Mesothelial cell of epicardium (in vitro differentiated cells): ENCODE measurements around the gene ANKRD11. TPM values are rescaled to one million over a fixed set of nuclear protein-coding genes. Genes with fewer than 3 reads are reported as not detected.
"Not testable (repeated sequence)": the region's sequence is repeated elsewhere in the genome, so short reads cannot be mapped to it uniquely, and the experiment has no call there.

Experiments
- DNase-seq, 2 experiments: peaks; one replicate each; pipeline ENCODE4 v3.0.0; 2021; ENCODE audit warnings: low spot score in 2 of 2; ENCODE audit not compliant: unreplicated experiment in 2 of 2
- H3K27ac Mint-ChIP-seq: 2 replicates; pipeline ENCODE4 v1.8.0; 2021; ENCODE audit warnings: mixed read lengths
- H3K27me3 Mint-ChIP-seq: 2 replicates; pipeline ENCODE4 v1.8.0; 2021; ENCODE audit warnings: low read depth, mixed read lengths
- H3K36me3 Mint-ChIP-seq: 2 replicates; pipeline ENCODE4 v1.8.0; 2021; ENCODE audit warnings: mixed read lengths
- H3K4me1 Mint-ChIP-seq: 2 replicates; pipeline ENCODE4 v1.8.0; 2021; ENCODE audit warnings: mixed read lengths
- H3K4me3 Mint-ChIP-seq: 2 replicates; pipeline ENCODE4 v1.8.0; 2021; ENCODE audit warnings: mild to moderate bottlenecking, moderate library complexity, mixed read lengths
- H3K9me3 Mint-ChIP-seq: 2 replicates; pipeline ENCODE4 v1.8.0; 2021; ENCODE audit warnings: mixed read lengths
- CTCF ChIP-seq: fragments of 200-600 bp; sonication (generic); IDR thresholded peaks from one replicate; pipeline ENCODE4 v1.5.0; 2021; ENCODE audit warnings: antibody characterized with exemption; ENCODE audit not compliant: unreplicated experiment
- total RNA-seq: library from RNA; stranded (reverse); gene quantifications from 3 replicates; pipeline ENCODE4 v1.2.1, GENCODE V29; 2021

Gene ANKRD11
- total RNA-seq, 1 donor from 2014 or later, result 247 TPM

DNA sequence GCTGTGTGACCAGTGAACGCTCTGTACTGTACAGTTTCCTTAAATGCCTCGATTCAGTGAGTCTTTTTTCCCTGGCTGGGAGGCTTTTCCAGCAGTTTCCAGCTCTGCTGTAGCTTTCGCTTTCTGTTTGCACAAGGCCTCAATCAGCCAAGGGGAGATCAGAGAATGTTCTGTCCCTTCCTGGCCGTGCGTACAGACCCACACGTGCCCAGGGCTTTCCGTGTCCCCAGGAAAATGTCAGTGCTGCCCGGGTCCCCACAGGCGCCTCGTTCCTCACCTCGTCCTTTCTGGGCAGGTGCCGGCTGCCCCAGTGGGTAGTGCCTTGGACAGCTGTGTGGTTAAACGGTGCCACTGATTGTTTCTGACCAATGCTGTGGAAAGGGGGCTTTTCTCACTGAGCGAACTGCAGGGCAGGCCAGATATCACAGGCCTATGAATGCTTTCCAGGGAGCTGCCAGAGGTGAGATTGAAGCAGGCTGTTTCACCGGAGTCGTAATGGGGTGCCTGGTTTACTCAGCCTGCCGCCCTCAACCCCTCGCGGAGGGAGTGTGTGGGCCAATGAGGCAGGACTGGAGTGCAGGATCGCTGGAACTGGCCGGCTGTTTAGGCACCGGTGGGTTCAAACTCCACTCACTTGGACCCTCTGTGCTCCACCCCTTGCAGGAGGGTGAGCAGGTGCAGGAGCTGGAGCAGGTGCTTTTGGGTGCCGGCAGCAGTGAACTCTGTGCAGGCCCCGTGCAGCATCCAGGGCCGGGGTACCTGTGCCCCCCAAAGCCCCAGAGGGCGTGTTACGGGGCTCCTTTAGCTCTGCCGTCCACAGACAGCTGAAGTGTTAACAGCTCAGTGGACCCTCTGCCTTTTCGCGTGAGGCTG, 228.4 kb downstream of the ANKRD11 start:
- Mint-ChIP-seq H3K4me1 (no peaks in the 10 kb centered on the region), H3K9me3 (peaks cover 10% of the 10 kb centered on the region), H3K27ac (no peak overlapping the region), H3K27me3 (peaks cover 11% of the 10 kb centered on the region), H3K4me3 (no peak overlapping the region), H3K36me3 (peaks cover 22% of the 10 kb centered on the region)
- TF ChIP-seq CTCF, result no peak
- no peak for DNase-seq

DNA sequence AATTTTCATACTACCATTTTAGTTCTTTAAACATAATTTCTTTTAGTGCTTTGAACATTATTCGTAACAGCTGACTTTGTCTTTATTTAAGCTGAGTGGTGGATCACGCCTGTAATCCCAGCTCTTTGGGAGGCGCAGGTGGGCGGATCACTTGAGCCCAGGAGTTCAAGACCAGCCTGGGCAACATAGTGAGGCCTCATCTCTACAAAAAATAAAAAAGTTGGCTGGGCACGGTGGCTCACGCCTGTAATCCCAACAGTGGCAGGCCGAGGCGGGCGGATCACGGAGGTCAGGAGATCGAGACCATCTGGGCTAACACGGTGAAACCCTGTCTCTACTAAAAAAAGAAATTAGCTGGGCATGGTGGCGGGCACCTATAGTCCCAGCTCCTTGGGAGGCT, 230.5 kb downstream of the ANKRD11 start:
- not testable (repeated sequence) for H3K9me3 Mint-ChIP-seq, H3K27ac Mint-ChIP-seq, H3K4me1 Mint-ChIP-seq, DNase-seq, H3K4me3 Mint-ChIP-seq
- Mint-ChIP-seq H3K36me3 (peaks cover 15% of the 10 kb centered on the region), H3K27me3 (peaks cover 18% of the 10 kb centered on the region)

GRCh38 chr16:89257757-89258465, 232.4 kb downstream of the ANKRD11 start:
- Mint-ChIP-seq H3K36me3 (peaks cover 9% of the 10 kb centered on the region), H3K27me3 (peaks cover 18% of the 10 kb centered on the region), H3K9me3 (peaks cover 10% of the 10 kb centered on the region), H3K4me3 (peak overlapping the region; percentile 9), H3K4me1 (peaks cover 7% of the 10 kb centered on the region), H3K27ac (no peak overlapping the region)
- TF ChIP-seq CTCF, result no peak
- DNase-seq, result no peak

DNA sequence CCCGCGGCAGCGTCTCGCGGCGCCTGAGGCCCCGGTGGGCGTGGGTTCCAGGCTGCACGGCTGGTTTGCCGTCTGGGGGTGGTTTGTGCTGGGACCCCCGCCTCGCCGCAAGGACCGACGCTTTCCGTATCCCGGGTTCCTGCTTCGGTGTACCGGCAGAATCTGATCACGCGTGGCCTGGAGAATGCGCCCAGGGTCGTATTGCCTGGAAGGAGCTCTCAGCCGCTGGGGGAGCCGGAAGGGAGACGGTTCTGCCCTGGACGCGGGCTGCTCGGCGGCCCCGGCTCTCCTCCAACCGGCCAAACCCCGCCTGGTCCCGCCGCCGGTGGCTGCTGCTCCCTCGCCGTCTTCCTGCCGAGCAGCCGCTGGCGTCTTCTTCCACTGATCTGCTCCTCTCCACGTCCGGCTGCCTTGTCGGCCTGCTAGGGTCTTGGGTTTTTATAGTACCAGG, 233.1 kb downstream of the ANKRD11 start:
- Mint-ChIP-seq H3K36me3 (peaks cover 5% of the 10 kb centered on the region), H3K27ac (no peak overlapping the region), H3K4me1 (peaks cover 7% of the 10 kb centered on the region), H3K27me3 (peaks cover 18% of the 10 kb centered on the region), H3K4me3 (peak overlapping the region; percentile 9), H3K9me3 (peaks cover 4% of the 10 kb centered on the region)
- DNase-seq, result no peak
- TF ChIP-seq CTCF, result no peak

DNA sequence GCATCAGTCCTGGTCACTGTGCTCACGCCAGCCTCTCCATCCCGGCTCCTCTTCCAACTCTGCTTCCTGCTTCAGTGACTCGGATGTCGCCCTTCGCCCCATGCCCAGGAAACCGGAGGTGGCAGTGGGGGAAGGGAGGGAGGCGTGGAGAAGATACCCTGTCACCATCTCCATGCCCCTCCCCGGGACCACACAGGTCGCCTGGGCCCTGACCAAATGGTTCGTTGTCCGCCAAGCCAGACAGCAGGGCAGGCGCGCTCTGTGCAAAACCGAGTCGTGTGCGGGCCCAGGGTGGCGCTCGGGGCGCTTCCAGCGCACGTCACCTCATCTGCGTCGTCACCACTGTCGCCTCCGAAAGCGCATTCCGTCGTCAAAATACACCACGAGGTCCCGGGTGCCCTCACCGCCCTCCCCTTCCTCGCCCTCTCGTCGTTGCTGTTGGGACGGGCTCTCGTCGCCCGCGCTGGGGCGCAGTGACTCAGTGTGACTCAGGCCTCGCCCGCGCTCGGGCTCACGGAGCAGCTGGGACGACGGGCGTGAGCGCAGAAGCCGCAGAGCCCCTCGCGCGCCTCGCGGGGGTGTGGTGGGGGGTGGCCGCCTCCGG, 233.6 kb downstream of the ANKRD11 start:
- no peak overlapping the region for H3K27ac Mint-ChIP-seq
- H3K9me3 Mint-ChIP-seq, result peaks cover 5% of the 10 kb centered on the region
- no peak for TF ChIP-seq CTCF
- peaks cover 18% of the 10 kb centered on the region for H3K27me3 Mint-ChIP-seq
- peaks cover 5% of the 10 kb centered on the region for H3K36me3 Mint-ChIP-seq
- no peak for DNase-seq
- no peak overlapping the region for H3K4me3 Mint-ChIP-seq
- peaks cover 7% of the 10 kb centered on the region for H3K4me1 Mint-ChIP-seq
